ENCODE results near the gene CTNNA1. TPM values are rescaled to one million over a fixed set of nuclear protein-coding genes. Genes with fewer than 3 reads are reported as not detected.

CTNNA1 gene
- polyA plus RNA-seq, 1 donor (not counting 4 experiments of a cell fraction or from before 2014, with no cell fraction given) = 119 TPM

- DNase-seq (ENCODE audit: low read depth, low spot score) = no peak
- H3K36me3 ChIP-seq (ENCODE audit: control insufficient read depth in 2 of 2, extremely low read depth in 1 of 2, insufficient read depth in 2 of 2, low read length in 2 of 2) = peaks cover 1 to 3% of the 10 kb centered on the region in 2 experiments
- TF ChIP-seq CTCF (optimal IDR thresholded peaks at IDR 0.05 in 1 of 3, IDR thresholded peaks at IDR 0.05 in 1 of 3, conservative IDR thresholded peaks at IDR 0.05 in 1 of 3; ENCODE audit: extremely low read depth in 1 of 3, insufficient read depth in 2 of 3, low read length in 3 of 3) = no peak
- TF ChIP-seq EZH2 (IDR thresholded peaks at IDR 0.05; ENCODE audit: low read length) = no peak
- no peaks in the 10 kb centered on the region for H3K9me1 ChIP-seq (ENCODE audit: control insufficient read depth, extremely low read depth, insufficient read depth, low read length)
- no peaks in the 10 kb centered on the region for H3K27me3 ChIP-seq (ENCODE audit: control insufficient read depth, extremely low read depth, insufficient read depth, low read length)
- no peak overlapping the region for H2AFZ ChIP-seq (ENCODE audit: control insufficient read depth, low read length)
- no peak for FAIRE-seq
- H3K9me3 ChIP-seq (ENCODE audit: control insufficient read depth, low read depth, low read length) = no peaks in the 10 kb centered on the region
- no peak overlapping the region for H3K27ac ChIP-seq (ENCODE audit: control insufficient read depth, insufficient read depth, low read length)
- H3K4me3 ChIP-seq (ENCODE audit: control insufficient read depth in 2 of 3, extremely low read depth in 1 of 3, insufficient read depth in 2 of 3, low read depth in 1 of 3, low read length in 3 of 3) = no peak overlapping the region
- no peaks in the 10 kb centered on the region for H3K79me2 ChIP-seq (ENCODE audit: control insufficient read depth, insufficient read depth, low read length)
- dilution Hi-C loops (cut with MboI; ENCODE audit: extremely low pct_ligation_motif_present, low sequenced_read_pairs) = no loop called here
- no peak overlapping the region for H3K9ac ChIP-seq (ENCODE audit: control insufficient read depth, extremely low read depth, insufficient read depth, low read length)
- H3K4me1 ChIP-seq (ENCODE audit: control insufficient read depth, extremely low read depth, insufficient read depth, low read length) = peaks cover 6% of the 10 kb centered on the region
- no peak overlapping the region for H3K4me2 ChIP-seq (ENCODE audit: control insufficient read depth, extremely low read depth, insufficient read depth, low read depth, low read length)
- no peaks in the 10 kb centered on the region for H4K20me1 ChIP-seq (ENCODE audit: control insufficient read depth, extremely low read depth, insufficient read depth, low read length)
Measured at GRCh38 chr5:138975098-138975847, 222.0 kb downstream of the CTNNA1 start.

GRCh38 chr5:138978080-138978479, 224.9 kb downstream of the CTNNA1 start:
- Histone ChIP-seq H3K9ac (ENCODE audit: control insufficient read depth, extremely low read depth, insufficient read depth, low read length) (no peak overlapping the region), H4K20me1 (ENCODE audit: control insufficient read depth, extremely low read depth, insufficient read depth, low read length) (no peaks in the 10 kb centered on the region), H3K4me1 (ENCODE audit: control insufficient read depth, extremely low read depth, insufficient read depth, low read length) (peaks cover 6% of the 10 kb centered on the region), H3K9me3 (ENCODE audit: control insufficient read depth, low read depth, low read length) (no peaks in the 10 kb centered on the region), H3K9me1 (ENCODE audit: control insufficient read depth, extremely low read depth, insufficient read depth, low read length) (no peaks in the 10 kb centered on the region), H3K79me2 (ENCODE audit: control insufficient read depth, insufficient read depth, low read length) (no peaks in the 10 kb centered on the region), H3K27me3 (ENCODE audit: control insufficient read depth, extremely low read depth, insufficient read depth, low read length) (no peaks in the 10 kb centered on the region), H2AFZ (ENCODE audit: control insufficient read depth, low read length) (no peak overlapping the region), H3K4me2 (ENCODE audit: control insufficient read depth, extremely low read depth, insufficient read depth, low read depth, low read length) (no peak overlapping the region), H3K27ac (ENCODE audit: control insufficient read depth, insufficient read depth, low read length) (no peak overlapping the region), H3K36me3 (ENCODE audit: control insufficient read depth in 2 of 2, extremely low read depth in 1 of 2, insufficient read depth in 2 of 2, low read length in 2 of 2) (no peaks in the 10 kb centered on the region), H3K4me3 (ENCODE audit: control insufficient read depth in 2 of 3, extremely low read depth in 1 of 3, insufficient read depth in 2 of 3, low read depth in 1 of 3, low read length in 3 of 3) (no peak overlapping the region)
- no peak for TF ChIP-seq EZH2 (IDR thresholded peaks at IDR 0.05; ENCODE audit: low read length)
- TF ChIP-seq CTCF (optimal IDR thresholded peaks at IDR 0.05 in 1 of 3, IDR thresholded peaks at IDR 0.05 in 1 of 3, conservative IDR thresholded peaks at IDR 0.05 in 1 of 3; ENCODE audit: extremely low read depth in 1 of 3, insufficient read depth in 2 of 3, low read length in 3 of 3) = no peak
- DNase-seq (ENCODE audit: low read depth, low spot score) (no peak), FAIRE-seq (no peak)
- dilution Hi-C loops (cut with MboI; ENCODE audit: extremely low pct_ligation_motif_present, low sequenced_read_pairs) = no loop called here

Measured in keratinocyte (primary cell).